Thyroid gland (tissue), 4 donors: ENCODE measurements around the gene SPTBN1.

ENCODE experiments used
- CTCF ChIP-seq, 6 experiments: fragments of 200-600 bp in 3 of 6; fragments of 450-650 bp in 3 of 6; sonication (generic) in 3 of 6; IDR thresholded peaks; one replicate each; pipeline ENCODE4 v1.5.1; 2016 to 2019; ENCODE audit warnings: antibody characterized with exemption in 6 of 6, mild to moderate bottlenecking in 2 of 6, inconsistent platforms in 1 of 6, moderate library complexity in 1 of 6
- POLR2A ChIP-seq, 2 donors: fragments of 450-650 bp; IDR thresholded peaks; one replicate each; pipeline ENCODE4 v1.6.1; 2017; ENCODE audit warnings: antibody characterized with exemption in 2 of 2, mild to moderate bottlenecking in 2 of 2, moderate library complexity in 1 of 2

- TF ChIP-seq CTCF (IDR thresholded peaks at IDR 0.05) (no peak), POLR2A (IDR thresholded peaks at IDR 0.05) (no peak)
These were observed 152.1 kb downstream of the SPTBN1 start for GRCh38 chr2:54608224-54608623.
